GM19193 (cell line): Measurements from ENCODE around the gene ZCCHC7.

ENCODE experiments used
- POLR2A ChIP-seq: IDR thresholded peaks from 4 replicates; pipeline ENCODE4 v1.6.1; 2011; ENCODE audit not compliant: insufficient read depth, insufficient read length; ENCODE audit errors: extremely low read depth

The ZCCHC7 gene

DNA sequence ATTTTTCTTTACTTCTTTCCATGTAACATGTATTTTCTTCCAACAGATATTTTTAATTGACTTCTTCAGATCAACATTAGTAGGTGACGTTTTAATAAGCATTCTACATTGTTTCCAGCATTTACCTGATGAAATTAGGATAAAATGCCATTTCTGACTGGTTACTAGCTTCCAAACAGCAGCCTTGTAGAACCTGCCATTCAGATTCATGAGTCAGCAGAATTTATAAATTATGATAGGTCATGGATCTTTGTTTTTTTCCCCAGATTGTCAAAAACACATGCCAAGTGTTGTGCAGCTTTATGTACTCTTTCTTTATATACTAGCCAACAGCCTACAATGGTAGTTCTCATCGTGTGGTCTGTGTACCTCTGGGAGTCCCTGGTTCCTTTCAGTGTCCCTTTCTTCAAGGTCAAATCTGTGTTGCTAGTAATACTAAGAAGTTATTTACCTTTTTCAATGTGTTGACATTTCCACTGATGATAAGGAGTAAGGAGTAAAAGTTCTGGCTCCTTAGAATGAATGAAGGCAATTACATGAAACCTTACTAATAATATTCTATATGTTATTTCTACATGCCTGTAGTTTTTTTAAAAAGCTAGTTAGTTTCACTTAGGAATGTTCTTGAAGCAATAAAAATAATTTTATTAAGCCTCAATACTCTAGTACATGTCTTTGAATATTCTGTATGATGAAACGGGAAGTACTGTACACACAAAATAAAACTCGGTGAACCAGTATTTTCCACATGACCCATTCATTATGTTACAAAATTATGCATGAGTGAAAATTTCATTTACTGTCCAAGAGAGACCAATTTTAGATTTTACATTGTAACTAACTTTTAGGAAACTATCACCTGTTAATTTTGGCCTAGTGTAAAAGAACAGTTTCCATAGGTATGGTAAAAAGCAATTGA, 135.8 kb downstream of the ZCCHC7 start:
- TF ChIP-seq POLR2A: no peak

DNA sequence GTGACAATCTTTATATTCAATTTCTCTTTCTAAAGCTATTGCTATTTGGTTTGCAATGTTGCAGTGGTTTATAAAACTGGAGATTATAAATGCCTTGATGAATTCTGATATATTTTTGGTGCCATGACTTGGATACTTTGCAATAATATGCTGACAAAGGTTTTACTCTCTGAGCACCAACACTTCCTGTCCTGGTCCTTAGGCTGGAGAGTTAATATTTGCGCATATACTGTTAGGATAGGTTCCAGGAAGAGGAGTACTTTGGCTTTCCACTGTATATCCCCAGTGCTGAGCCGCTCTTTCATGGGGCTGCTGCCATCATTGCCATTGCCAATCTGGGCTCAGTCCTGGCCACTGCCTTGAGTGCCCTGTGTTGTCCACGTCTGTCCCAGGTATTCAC, 139.6 kb downstream of the ZCCHC7 start:
- TF ChIP-seq POLR2A: no peak

GRCh38 chr9:37262410-37262809, 142.0 kb downstream of the ZCCHC7 start:
- TF ChIP-seq POLR2A: no peak

- TF ChIP-seq POLR2A: no peak
Measured at GRCh38 chr9:37264539-37264938, 144.2 kb downstream of the ZCCHC7 start.

- no peak for TF ChIP-seq POLR2A
Measured at GRCh38 chr9:37266630-37267029, 146.3 kb downstream of the ZCCHC7 start.

GRCh38 chr9:37269221-37269620, 148.8 kb downstream of the ZCCHC7 start:
- no peak for TF ChIP-seq POLR2A

DNA sequence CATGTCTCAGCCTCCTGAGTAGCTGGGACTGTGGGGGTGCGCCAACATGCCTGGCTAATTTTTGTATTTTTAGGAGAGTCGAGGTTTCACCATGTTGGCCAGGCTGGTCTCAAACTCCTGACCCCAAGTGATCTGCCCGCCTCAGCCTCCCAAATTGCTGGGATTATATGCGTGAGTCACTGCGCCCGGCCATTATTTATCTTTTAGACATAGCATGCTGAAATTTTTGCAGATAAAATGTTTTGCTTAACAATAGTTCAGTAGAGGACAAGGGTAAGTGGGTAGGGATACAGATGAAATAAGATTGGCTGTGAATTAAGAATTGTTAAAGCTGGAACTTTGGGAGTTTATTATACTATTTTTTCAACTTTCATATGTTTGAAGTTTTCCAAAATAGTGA, 151.3 kb downstream of the ZCCHC7 start:
- no peak for TF ChIP-seq POLR2A

DNA sequence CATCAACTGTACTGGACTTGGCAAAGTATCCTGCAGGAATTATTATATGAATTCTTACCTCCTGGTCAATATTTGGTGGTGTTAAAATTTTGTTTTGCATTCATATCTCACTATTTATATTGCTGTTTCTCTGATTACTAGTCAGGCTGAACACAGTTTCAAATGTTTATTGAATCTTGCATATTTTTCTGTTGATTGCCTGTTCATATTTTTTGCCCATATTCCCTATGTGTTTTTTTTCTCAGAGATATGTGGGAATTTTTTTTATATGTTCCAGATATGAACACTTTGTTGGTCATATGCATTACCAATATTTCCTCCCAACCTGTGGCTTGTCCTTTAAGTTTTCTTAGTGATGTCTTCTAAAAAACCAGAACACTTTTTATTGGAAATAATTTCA, 153.2 kb downstream of the ZCCHC7 start:
- TF ChIP-seq POLR2A: no peak

DNA sequence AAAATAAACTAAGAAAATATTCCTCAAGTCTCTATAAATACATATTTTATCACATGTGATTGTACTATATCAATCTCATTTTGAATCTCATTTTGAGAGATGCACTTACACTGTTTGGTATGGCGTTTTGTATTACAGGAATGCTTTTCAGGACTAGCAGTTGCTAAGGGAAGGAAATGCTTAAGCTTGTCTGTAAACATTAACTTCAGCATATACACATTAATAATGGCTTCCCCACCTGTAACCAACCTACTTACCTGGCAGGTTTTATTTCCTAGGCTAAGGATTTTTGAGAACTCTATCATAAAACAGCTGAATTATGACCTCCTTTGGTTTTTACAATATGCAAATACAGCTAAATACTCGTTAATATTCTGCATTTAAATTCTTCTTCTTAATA, 161.2 kb downstream of the ZCCHC7 start:
- TF ChIP-seq POLR2A: no peak

DNA sequence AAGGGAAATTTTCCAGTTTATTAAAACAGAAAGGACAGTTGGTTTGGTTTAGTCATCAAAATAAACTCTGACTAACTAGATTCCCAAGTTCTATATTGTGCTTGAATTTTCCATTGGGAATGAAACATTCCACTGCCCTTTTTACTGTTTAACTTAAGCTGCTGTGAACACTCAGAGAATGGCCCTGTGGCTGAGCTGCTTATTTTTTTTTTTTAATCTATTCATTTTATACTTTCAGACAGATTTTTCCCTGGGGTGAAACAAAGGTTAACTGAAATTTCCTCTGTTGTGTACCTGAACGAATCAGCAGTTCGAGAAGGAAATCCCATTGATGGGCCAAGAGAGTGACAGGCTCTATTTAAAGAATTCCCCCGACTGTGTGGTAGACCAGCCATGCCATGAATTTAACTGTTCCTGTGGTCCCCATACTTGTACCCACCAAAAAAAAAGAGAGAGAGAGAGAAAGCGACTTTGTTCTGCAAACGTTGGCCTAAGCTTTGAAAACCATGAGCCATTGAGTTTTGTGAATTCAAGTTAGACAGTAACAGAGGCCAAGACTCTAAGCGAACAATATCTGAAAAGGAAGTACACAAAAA, 163.5 kb downstream of the ZCCHC7 start:
- TF ChIP-seq POLR2A: no peak

DNA sequence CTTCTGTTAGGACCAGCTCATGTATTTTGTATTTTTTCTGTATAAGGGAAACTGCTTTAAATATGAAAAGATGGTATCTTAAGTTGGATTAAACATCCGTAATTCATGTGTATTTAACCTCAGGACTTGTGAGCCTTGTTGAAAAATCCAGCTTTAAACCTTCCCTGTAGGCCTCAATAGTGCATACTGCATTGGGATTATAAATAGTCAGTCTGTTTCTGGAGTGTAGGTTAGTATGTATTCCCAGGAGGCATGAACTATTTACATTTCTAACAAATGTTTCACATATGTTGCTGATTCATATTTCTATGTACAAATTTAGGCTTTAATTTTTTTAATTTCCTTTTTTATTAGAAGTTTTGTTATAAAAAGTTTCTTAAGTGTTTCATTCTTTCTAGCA, 164.3 kb downstream of the ZCCHC7 start:
- TF ChIP-seq POLR2A: no peak

DNA sequence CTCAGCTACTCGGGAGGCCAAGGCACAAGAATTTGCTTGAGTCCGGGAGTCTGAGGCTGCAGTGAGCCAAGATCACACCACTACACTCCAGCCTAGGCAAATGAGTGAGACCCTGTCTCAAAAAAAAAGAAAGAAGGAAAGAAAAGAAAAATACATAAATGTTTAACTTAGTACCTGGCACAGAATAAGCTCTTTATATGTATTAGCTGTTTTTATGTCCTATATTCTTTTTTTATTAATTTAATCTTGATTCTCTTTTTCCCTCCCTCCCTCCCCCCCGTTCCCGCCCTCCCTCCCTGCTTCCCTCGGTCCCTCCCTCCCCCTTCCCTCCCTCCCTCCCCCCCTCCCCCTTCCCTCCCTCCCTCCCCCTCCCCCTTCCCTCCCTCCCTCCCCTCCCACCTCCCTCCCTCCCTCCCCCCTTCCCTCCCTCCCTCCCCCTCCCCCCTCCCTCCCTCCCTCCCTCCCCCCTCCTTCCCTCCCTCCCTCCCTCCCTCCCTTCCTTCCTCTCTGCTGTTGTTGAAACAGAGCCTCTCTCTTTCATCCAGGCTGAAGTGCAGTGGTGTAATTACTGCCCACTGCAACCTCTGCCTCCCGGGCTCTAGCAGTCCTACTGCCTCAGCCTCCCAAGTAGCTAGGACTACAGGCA, 166.3 kb downstream of the ZCCHC7 start:
- TF ChIP-seq POLR2A: no peak

GRCh38 chr9:37287317-37287716, 166.9 kb downstream of the ZCCHC7 start:
- no peak for TF ChIP-seq POLR2A

DNA sequence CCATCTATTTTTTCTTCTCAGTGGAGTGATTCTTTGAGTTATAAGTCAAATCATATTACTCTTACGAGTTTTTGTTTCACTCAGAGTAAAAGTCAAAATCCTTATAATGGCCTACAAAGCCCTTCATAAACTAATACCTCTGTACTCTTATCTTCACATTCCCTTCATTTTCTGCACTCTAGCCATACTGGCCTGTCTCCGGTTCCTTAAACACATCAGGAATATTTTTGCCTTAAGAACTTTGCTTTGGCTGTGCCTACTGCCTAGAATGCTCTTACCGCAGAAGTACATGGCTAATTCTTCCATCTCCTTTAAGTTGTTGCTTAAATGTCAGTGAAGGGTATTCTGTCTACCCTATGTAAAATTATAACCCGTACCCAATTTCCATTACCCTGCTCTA, 169.3 kb downstream of the ZCCHC7 start:
- TF ChIP-seq POLR2A: no peak

GRCh38 chr9:37290366-37290939, 170.1 kb downstream of the ZCCHC7 start:
- no peak for TF ChIP-seq POLR2A
